HG02884 (cell line): Measurements from ENCODE around the gene ASZ1.
"Not testable (repeated sequence)": the region's sequence is repeated elsewhere in the genome, so short reads cannot be mapped to it uniquely, and the experiment has no call there.

Source experiments
- ATAC-seq: cut with Tn5 transposase; IDR thresholded peaks from one replicate; pipeline ENCODE4 v1.9.1; 2021; ENCODE audit warnings: mild to moderate bottlenecking, moderate library complexity; ENCODE audit not compliant: unreplicated experiment

ASZ1 gene

GRCh38 chr7:117427258-117427701, at the start of gene ASZ1:
Gene ASZ1 (minus strand): TSS chr7:117427493. CDS start chr7:117427460, 33 bp downstream.
- ATAC-seq: no peak

GRCh38 chr7:117476557-117477215, 49.4 kb upstream of the ASZ1 start:
- ATAC-seq: no peak

DNA sequence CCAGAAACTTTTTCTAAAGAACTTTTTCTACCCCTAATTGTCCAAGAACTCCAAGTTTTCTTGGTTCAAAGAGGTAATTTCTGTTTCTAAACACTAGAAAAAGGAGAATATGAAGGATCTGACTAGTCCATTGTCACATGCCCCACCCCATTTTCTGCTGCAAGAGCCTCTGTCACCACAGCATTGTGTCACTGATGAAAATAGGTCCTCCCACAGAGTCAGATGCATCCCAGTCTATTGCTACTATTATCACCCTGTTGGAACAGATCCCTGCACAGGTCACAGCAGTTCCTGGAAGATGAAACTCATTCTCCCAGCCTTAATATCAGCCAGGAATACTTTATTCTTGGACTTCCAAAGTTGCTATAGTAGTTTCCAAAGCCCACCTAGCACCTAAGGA, 45.0 kb upstream of the ASZ1 start:
- peak; percentile 54 for ATAC-seq

DNA sequence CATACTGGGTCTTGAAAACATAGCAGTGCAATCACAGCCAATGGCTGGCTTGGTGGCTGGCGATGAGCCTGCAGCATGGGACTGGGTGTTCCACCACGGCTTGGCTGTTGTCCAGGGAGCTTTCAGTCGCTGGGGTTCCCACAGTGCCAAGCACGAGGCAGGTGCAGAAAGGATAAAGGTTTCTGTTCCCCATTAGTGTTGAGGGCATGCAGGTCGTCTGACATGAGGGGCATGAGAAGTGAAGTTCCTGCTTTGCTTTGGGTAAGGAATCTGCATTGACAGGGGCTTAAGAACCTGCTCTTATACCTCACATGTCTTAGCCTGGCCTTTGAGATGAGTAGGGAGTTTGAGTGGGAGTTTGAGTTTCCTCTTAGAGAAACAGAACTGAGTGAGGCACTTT, 43.5 kb upstream of the ASZ1 start:
- ATAC-seq: peak; percentile 64

- no peak for ATAC-seq
Observed at GRCh38 chr7:117468174-117468573, 40.9 kb upstream of the ASZ1 start.

DNA sequence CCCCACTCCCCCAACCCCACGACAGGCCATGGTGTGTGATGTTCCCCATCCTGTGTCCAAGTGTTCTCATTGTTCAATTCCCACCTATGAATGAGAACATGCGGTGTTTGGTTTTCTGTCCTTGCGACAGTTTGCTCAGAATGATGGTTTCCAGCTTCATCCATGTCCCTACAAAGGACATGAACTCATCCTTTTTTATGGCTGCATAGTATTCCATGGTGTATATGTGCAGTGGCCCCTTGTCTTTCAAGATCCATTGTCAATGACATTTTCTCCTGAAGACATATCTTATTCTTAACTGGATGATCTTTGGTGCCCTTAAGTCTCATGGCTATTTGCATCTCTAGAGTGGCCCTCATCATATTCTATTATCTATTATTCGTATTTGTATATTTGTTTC, 33.5 kb upstream of the ASZ1 start:
- ATAC-seq: not testable (repeated sequence)

DNA sequence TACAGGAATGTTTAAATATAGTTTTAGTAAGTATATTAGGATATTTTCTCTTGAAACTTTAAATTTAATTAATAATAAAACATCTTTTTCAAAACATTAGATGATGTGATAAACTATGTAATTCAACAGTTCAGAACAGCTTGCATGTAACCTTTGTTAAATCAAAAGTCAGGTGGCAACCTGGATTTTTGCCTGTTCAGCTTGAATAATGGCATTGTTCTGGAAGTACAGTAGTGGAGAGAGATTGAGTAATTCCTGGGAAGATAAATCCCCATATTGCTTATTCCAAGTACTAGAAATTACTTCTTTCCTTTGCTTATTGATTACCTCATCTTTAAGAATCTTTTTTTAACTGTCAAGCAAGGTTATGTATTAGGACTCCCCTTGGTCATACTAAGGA, 32.4 kb upstream of the ASZ1 start:
- ATAC-seq: no peak

DNA sequence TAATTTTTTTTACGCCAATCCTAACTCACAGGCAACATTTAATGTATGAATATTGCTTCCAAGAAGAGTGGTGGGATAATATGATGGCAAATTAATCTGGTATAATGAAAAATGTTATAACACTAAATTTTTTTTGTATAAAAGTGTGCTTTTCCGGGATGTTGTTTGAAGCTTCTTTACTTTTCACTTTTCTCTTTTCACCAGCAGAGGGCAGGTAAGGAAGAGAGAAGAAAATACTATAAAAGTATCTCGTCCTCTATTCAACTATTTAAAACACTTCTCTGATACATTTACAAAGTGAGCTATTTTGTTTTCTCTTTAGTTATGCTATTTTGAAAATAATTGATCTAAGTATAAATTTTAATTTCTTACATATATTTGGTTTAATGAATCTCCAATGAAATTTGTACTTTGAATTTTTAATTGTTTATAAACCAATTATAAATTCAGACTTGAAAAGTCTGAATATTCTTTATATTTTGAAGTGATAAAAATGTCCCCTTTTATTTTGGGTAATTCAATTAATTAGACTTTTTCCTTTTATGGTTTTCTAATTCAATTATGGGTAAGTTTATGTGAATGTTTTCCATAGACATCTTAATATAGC, 31.8 kb upstream of the ASZ1 start:
- ATAC-seq: peak; percentile 50

DNA sequence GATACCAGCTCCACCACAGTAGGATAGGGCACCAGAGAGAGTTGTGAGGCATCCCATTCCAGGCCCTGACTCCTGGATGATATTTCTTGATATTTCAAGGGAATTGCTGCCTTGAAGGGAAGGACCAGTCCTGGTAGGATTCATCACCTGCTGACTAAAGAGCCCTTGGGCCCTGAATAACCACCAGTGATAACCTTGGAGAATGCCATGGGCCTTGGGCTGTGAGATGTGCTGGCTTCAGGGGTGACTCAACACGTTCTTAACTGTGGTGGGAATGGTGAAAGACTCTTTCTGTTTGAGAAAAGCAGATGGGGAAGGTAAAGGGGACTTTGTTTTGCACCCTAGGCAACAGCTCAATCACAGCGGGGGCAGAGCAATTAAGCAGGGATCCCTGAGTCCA, 21.4 kb upstream of the ASZ1 start:
- ATAC-seq: no peak

DNA sequence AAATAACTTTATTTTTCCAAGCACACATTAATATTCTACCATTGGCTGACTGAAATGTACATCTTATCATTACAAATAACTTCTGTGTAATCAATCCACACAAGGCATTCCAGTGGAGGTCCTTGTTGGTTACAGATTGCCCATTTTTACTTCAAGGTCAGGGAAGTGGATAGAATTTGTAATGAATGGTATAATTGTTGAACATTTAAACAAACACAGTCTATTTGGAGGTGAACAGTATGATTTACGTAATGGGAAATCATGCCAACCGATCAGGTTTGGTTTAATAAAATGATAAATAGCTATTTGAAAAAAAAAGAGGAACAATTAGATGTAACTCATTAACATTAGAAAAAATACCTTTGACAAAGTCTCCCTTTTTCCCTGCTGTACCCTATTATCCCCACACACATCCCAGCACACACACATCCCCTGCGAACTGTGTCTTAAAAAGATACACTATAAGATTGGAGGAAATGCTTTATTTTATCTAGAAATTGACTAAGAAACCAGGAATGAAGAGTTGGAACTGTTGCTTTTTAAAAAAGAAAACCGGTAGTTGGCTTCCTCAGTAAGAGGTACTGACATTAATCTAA, 19.0 kb upstream of the ASZ1 start:
- no peak for ATAC-seq

GRCh38 chr7:117445206-117445605, 17.9 kb upstream of the ASZ1 start:
- ATAC-seq: no peak

GRCh38 chr7:117444646-117445045, 17.4 kb upstream of the ASZ1 start:
- no peak for ATAC-seq

GRCh38 chr7:117435475-117436043, 8.3 kb upstream of the ASZ1 start:
- ATAC-seq: peak; percentile 99

- peak; percentile 86 for ATAC-seq
Observed at GRCh38 chr7:117424090-117424829, 3.0 kb downstream of the ASZ1 start.

DNA sequence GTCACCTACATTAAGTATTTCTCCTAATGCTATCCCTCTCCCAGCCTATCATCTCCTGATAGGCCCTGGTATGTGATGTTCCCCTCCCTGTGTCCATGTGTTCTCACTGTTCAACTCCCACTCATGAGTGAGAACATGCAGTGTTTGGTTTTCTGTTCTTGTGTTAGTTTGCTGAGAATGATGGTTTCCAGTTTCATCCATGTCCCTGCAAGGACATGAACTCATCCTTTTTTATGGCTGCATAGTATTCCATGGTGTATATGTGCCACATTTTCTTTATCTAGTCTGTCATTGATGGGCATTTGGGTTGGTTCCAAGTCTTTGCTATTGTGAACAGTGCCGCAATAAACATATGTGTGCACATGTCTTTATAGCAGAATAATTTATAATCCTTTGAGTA, 12.7 kb downstream of the ASZ1 start:
- not testable (repeated sequence) for ATAC-seq

DNA sequence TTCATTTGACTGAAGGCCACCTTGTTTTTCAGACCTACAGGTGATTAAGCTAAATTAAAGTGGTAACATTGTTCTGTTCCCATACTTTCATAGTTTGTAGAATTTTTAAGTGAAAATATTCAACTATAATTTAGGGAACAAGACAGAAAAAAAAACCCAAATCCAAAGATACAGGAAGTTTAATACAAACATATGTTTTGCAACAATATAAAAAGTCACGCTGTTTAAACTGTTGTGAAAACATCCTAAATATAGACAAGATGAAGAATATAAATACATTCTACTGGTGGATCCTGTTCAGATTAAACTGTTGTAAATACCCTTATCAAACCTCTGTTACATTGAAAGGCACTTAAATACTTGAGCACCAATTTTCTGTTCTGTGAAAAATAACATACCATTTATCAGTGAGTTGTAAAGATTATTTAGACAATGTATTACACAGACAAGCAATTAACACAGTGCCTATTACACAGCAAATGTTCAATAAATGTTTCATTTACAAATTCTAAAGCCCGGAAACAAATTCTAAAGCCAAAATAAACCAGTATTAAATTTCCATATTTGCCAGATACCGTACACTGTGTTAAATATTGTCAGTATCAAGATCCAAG, 14.2 kb downstream of the ASZ1 start:
- ATAC-seq: no peak

GRCh38 chr7:117412390-117412789, 14.9 kb downstream of the ASZ1 start:
- ATAC-seq: no peak

GRCh38 chr7:117411539-117411938, 15.8 kb downstream of the ASZ1 start:
- ATAC-seq: peak; percentile 55

GRCh38 chr7:117408831-117409230, 18.5 kb downstream of the ASZ1 start:
- ATAC-seq: no peak

DNA sequence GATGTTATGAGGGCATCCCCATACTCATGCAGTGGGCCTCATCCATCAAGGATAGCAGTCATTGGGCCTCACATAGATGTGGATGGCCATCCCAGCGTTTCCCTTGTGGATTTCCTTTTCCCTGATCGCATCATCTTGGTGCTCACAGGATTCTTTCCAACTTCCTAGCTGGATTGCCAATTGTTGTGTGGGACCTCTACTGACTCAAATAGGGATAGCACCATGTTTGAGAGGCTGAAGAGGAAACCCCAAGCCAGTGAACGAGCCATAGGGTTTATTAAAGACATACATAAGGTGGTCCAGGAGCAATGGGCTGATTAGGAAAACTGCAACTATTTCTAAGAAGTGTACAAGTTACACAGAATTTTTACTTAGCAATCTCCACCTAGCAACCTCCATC, 21.8 kb downstream of the ASZ1 start:
- no peak for ATAC-seq

GRCh38 chr7:117403737-117404136, 23.6 kb downstream of the ASZ1 start:
- no peak for ATAC-seq
